Calu3 (cell line): ENCODE data around the gene NUPR1. TPM values are rescaled to one million over a fixed set of nuclear protein-coding genes. Genes with fewer than 3 reads are reported as not detected.

Source experiments
- BruUV-seq: library from RNA; stranded (reverse); fragments of 400-500 nt; replicated peaks from 2 replicates; lab custom pipeline; 2021; lab: Mats Ljungman, UMichigan
- CTCF ChIA-PET: fragments of 300-600 bp; sonication (Branson Sonifier 250); formaldehyde crosslinking; loops from one replicate; lab custom pipeline; 2022; ENCODE audit warnings: antibody characterized with exemption; lab: Charles Lee
- DNase-seq: peaks from one replicate; pipeline ENCODE4 v3.0.0; 2022
- H3K27ac Mint-ChIP-seq: one replicate; pipeline ENCODE4 v1.8.0; 2022; ENCODE audit warnings: mixed read lengths; ENCODE audit not compliant: unreplicated experiment
- H3K27me3 Mint-ChIP-seq: one replicate; pipeline ENCODE4 v1.8.0; 2022; ENCODE audit warnings: mixed read lengths; ENCODE audit not compliant: unreplicated experiment
- H3K36me3 Mint-ChIP-seq: one replicate; pipeline ENCODE4 v1.8.0; 2022; ENCODE audit warnings: mild to moderate bottlenecking, moderate library complexity, mixed read lengths; ENCODE audit not compliant: insufficient read depth, unreplicated experiment
- H3K4me1 Mint-ChIP-seq: one replicate; pipeline ENCODE4 v1.8.0; 2022; ENCODE audit warnings: mild to moderate bottlenecking, low read depth, mixed read lengths; ENCODE audit not compliant: unreplicated experiment
- H3K4me3 Mint-ChIP-seq: one replicate; pipeline ENCODE4 v1.8.0; 2022; ENCODE audit warnings: mild to moderate bottlenecking, low read depth, moderate library complexity, mixed read lengths; ENCODE audit not compliant: unreplicated experiment
- H3K9me3 Mint-ChIP-seq: one replicate; pipeline ENCODE4 v1.8.0; 2022; ENCODE audit warnings: low read depth, mixed read lengths; ENCODE audit not compliant: unreplicated experiment
- intact Hi-C: fragments of 100-400 bp; cut with micrococcal nuclease; formaldehyde crosslinking; loops from one replicate; pipeline ENCODE4 v1.10.0; 2022; ENCODE audit not compliant: unreplicated experiment
- total RNA-seq: library from RNA; stranded (reverse); gene quantifications from 2 replicates; pipeline ENCODE4 v1.2.3, GENCODE V29; 2022
- TF ChIP-seq, protein P1 (sequence below): fragments of 200-600 bp; IDR thresholded peaks from one replicate; pipeline ENCODE4 v1.8.0; 2022; ENCODE audit warnings: antibody characterized with exemption; ENCODE audit not compliant: unreplicated experiment

Gene NUPR1
- total RNA-seq, 1 experiment from 2014 or later = 0.73 TPM

- H3K27ac Mint-ChIP-seq = no peak overlapping the region
- TF ChIP-seq, protein P1, sequence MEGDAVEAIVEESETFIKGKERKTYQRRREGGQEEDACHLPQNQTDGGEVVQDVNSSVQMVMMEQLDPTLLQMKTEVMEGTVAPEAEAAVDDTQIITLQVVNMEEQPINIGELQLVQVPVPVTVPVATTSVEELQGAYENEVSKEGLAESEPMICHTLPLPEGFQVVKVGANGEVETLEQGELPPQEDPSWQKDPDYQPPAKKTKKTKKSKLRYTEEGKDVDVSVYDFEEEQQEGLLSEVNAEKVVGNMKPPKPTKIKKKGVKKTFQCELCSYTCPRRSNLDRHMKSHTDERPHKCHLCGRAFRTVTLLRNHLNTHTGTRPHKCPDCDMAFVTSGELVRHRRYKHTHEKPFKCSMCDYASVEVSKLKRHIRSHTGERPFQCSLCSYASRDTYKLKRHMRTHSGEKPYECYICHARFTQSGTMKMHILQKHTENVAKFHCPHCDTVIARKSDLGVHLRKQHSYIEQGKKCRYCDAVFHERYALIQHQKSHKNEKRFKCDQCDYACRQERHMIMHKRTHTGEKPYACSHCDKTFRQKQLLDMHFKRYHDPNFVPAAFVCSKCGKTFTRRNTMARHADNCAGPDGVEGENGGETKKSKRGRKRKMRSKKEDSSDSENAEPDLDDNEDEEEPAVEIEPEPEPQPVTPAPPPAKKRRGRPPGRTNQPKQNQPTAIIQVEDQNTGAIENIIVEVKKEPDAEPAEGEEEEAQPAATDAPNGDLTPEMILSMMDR = no peak
- CTCF ChIA-PET = no interaction called here
Measured at GRCh38 chr16:28580726-28581315, 42.0 kb upstream of the NUPR1 start.

GRCh38 chr16:28575446-28576109, 36.8 kb upstream of the NUPR1 start:
- Mint-ChIP-seq H3K36me3 (no peaks in the 10 kb centered on the region), H3K9me3 (no peaks in the 10 kb centered on the region), H3K4me3 (no peak overlapping the region), H3K4me1 (no peaks in the 10 kb centered on the region), H3K27ac (no peak overlapping the region), H3K27me3 (no peaks in the 10 kb centered on the region)
- DNase-seq = no peak
- BruUV-seq = no TSS peak
- TF ChIP-seq, protein P1 = no peak
- intact Hi-C loops = no loop called here
- CTCF ChIA-PET = interaction anchor here (0.5 kb wide), 1 partner anchor 443 kb away, joined by 4 read pairs; no protein-coding TSS in a partner anchor

More at GRCh38 chr16:28580726-28581315, 42.0 kb upstream of the NUPR1 start:
- Mint-ChIP-seq H3K4me1 (no peaks in the 10 kb centered on the region), H3K9me3 (no peaks in the 10 kb centered on the region), H3K27me3 (no peaks in the 10 kb centered on the region), H3K36me3 (no peaks in the 10 kb centered on the region), H3K4me3 (no peak overlapping the region)
- intact Hi-C loops = no loop called here
- no TSS peak for BruUV-seq
- no peak for DNase-seq

DNA sequence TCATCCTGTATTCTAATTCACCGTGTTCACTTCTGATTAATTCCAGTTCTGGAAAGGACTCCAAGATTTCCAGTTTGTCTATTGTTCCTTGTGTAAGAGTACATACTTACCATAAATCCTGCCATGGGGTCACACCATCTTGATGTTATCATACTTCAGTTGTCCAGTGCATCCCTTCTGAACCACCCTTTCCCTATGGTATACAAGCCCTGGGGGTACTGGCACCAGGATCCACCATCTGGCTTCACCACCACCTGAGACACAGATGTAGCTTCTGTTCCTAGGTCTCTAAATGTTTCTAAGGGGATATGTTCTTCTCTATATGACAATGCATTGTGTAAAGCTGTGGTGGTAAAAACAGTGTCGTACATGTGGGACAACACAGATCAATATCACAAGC, 36.2 kb upstream of the NUPR1 start:
- TF ChIP-seq, protein P1 = no peak
- Mint-ChIP-seq H3K36me3 (no peaks in the 10 kb centered on the region), H3K27me3 (no peaks in the 10 kb centered on the region), H3K4me3 (no peak overlapping the region), H3K4me1 (no peaks in the 10 kb centered on the region), H3K9me3 (no peaks in the 10 kb centered on the region), H3K27ac (no peak overlapping the region)
- intact Hi-C loops = no loop called here
- DNase-seq = no peak
- BruUV-seq = no TSS peak
- CTCF ChIA-PET = interaction anchor here (0.5 kb wide), 1 partner anchor 442 kb away, joined by 4 read pairs; no protein-coding TSS in a partner anchor

- H3K4me3 Mint-ChIP-seq = no peak overlapping the region
- intact Hi-C loops = no loop called here
- H3K36me3 Mint-ChIP-seq = peaks cover 4% of the 10 kb centered on the region
- no peak for DNase-seq
- BruUV-seq = no TSS peak
- CTCF ChIA-PET = interaction anchor here (0.6 kb wide), 1 partner anchor 279 kb away, joined by 5 read pairs; no protein-coding TSS in a partner anchor
- no peaks in the 10 kb centered on the region for H3K4me1 Mint-ChIP-seq
- TF ChIP-seq, protein P1 = no peak
- no peaks in the 10 kb centered on the region for H3K27me3 Mint-ChIP-seq
- H3K27ac Mint-ChIP-seq = no peak overlapping the region
- no peaks in the 10 kb centered on the region for H3K9me3 Mint-ChIP-seq
Measured at GRCh38 chr16:28573738-28574718, 35.3 kb upstream of the NUPR1 start.
